Panc1 (cell line): ENCODE data around the gene ADARB2. TPM values are rescaled to one million over a fixed set of nuclear protein-coding genes. Genes with fewer than 3 reads are reported as not detected.

Experiments
- ATAC-seq: fragments of 200-7000 bp; cut with Tn5 transposase; 2 replicates; pipeline ENCODE4 v1.9.1; 2020; ENCODE audit warnings: mild to moderate bottlenecking, moderate library complexity
- BruUV-seq: library from RNA; stranded (reverse); fragments of 400-500 nt; replicated peaks from 2 replicates; lab custom pipeline; 2021; lab: Mats Ljungman, UMichigan
- CTCF ChIA-PET: fragments of 300-600 bp; sonication (Branson Sonifier 250); formaldehyde crosslinking; loops from one replicate; lab custom pipeline; 2022; ENCODE audit warnings: antibody characterized with exemption; lab: Charles Lee
- POLR2A ChIA-PET: fragments of 300-600 bp; sonication (Branson Sonifier 250); formaldehyde crosslinking; loops from one replicate; lab custom pipeline; 2022; ENCODE audit warnings: antibody characterized with exemption; lab: Charles Lee
- DNase-seq: peaks from one replicate; pipeline ENCODE4 v3.0.0-alpha.2; 2010; ENCODE audit warnings: low read depth, low spot score
- H3K27ac ChIP-seq: 2 replicates; pipeline ENCODE4 v1.5.1; 2011; ENCODE audit warnings: mild to moderate bottlenecking, low read length, inconsistent platforms
- H3K27me3 ChIP-seq: fragments of 200-500 bp; sonication (Bioruptor generic); 2 replicates; pipeline ENCODE4 v1.6.0; 2014; ENCODE audit warnings: low read length, inconsistent platforms; ENCODE audit not compliant: control insufficient read depth, insufficient read depth
- H3K36me3 ChIP-seq: fragments of 200-500 bp; sonication (Bioruptor generic); 2 replicates; pipeline ENCODE4 v1.5.1; 2014; ENCODE audit warnings: inconsistent platforms, mild to moderate bottlenecking, low read length, moderate library complexity; ENCODE audit not compliant: control insufficient read depth, insufficient read depth
- H3K4me1 ChIP-seq: 2 replicates; pipeline ENCODE4 v1.5.1; 2011; ENCODE audit warnings: inconsistent platforms, mild to moderate bottlenecking, low read length, moderate library complexity; ENCODE audit not compliant: control insufficient read depth, insufficient read depth
- H3K4me3 ChIP-seq, 2 experiments: 2 replicates each; pipeline ENCODE4 v1.5.1; 2011 to 2012; ENCODE audit warnings: low read depth in 2 of 2, low read length in 2 of 2, mild to moderate bottlenecking in 2 of 2, inconsistent platforms in 1 of 2, moderate library complexity in 1 of 2
- H3K9me3 ChIP-seq: fragments of 200-500 bp; sonication (Bioruptor generic); 2 replicates; pipeline ENCODE4 v1.5.1; 2014; ENCODE audit warnings: low read depth, mild to moderate bottlenecking, inconsistent platforms, low read length, moderate library complexity; ENCODE audit not compliant: control insufficient read depth, insufficient read depth
- CTCF ChIP-seq: fragments of 450-650 bp; IDR thresholded peaks from 2 replicates; pipeline ENCODE4 v1.5.1; 2017; ENCODE audit warnings: mild to moderate bottlenecking
- POLR2AphosphoS5 ChIP-seq: IDR thresholded peaks from 2 replicates; pipeline ENCODE4 v1.6.1; 2012; ENCODE audit warnings: mild to moderate bottlenecking, low read depth, low read length, moderate library complexity
- SIN3A ChIP-seq: IDR thresholded peaks from 2 replicates; pipeline ENCODE4 v1.6.1; 2012; ENCODE audit warnings: low read depth, mild to moderate bottlenecking, low read length, moderate library complexity, borderline replicate concordance; ENCODE audit not compliant: insufficient read depth
- TCF7L2 ChIP-seq: IDR thresholded peaks from 2 replicates; pipeline ENCODE4 v1.6.1; 2011; ENCODE audit warnings: mild to moderate bottlenecking, low read depth, low read length, inconsistent platforms
- in situ Hi-C: cut with HindIII; loops from 2 replicates; pipeline ENCODE4 v1.10.0; 2016; ENCODE audit warnings: low sequenced_read_pairs, low pct_unique_long_range_greater_than_20kb
- intact Hi-C: fragments of 100-400 bp; cut with micrococcal nuclease; formaldehyde crosslinking; loops from one replicate; pipeline ENCODE4 v1.10.0; 2022; ENCODE audit not compliant: unreplicated experiment
- total RNA-seq: library from RNA; stranded (reverse); gene quantifications from one replicate; pipeline ENCODE4 v1.2.1, GENCODE V29; 2021; ENCODE audit not compliant: unreplicated experiment
- TF ChIP-seq, protein P1 (sequence below), 2 experiments: IDR thresholded peaks; 2 replicates each; pipeline ENCODE4 v1.6.1; 2011 to 2012; ENCODE audit warnings: low read depth in 2 of 2, control low read depth in 1 of 2, low read length in 1 of 2, mild to moderate bottlenecking in 1 of 2, moderate library complexity in 1 of 2; ENCODE audit not compliant: insufficient read depth in 1 of 2

The ADARB2 gene
- total RNA-seq, 1 experiment from 2014 or later = 0.31 TPM

GRCh38 chr10:1652151-1652550, 85.2 kb downstream of the ADARB2 start:
- Histone ChIP-seq H3K27me3 (no peaks in the 10 kb centered on the region), H3K36me3 (no peaks in the 10 kb centered on the region), H3K9me3 (no peaks in the 10 kb centered on the region), H3K4me1 (no peaks in the 10 kb centered on the region), H3K4me3 (no peak overlapping the region), H3K27ac (no peak overlapping the region)
- no TSS peak for BruUV-seq
- POLR2A ChIA-PET = no interaction called here
- intact Hi-C loops = no loop called here
- TF ChIP-seq CTCF (no peak), TCF7L2 (no peak), SIN3A (no peak), POLR2AphosphoS5 (no peak)
- TF ChIP-seq, protein P1, sequence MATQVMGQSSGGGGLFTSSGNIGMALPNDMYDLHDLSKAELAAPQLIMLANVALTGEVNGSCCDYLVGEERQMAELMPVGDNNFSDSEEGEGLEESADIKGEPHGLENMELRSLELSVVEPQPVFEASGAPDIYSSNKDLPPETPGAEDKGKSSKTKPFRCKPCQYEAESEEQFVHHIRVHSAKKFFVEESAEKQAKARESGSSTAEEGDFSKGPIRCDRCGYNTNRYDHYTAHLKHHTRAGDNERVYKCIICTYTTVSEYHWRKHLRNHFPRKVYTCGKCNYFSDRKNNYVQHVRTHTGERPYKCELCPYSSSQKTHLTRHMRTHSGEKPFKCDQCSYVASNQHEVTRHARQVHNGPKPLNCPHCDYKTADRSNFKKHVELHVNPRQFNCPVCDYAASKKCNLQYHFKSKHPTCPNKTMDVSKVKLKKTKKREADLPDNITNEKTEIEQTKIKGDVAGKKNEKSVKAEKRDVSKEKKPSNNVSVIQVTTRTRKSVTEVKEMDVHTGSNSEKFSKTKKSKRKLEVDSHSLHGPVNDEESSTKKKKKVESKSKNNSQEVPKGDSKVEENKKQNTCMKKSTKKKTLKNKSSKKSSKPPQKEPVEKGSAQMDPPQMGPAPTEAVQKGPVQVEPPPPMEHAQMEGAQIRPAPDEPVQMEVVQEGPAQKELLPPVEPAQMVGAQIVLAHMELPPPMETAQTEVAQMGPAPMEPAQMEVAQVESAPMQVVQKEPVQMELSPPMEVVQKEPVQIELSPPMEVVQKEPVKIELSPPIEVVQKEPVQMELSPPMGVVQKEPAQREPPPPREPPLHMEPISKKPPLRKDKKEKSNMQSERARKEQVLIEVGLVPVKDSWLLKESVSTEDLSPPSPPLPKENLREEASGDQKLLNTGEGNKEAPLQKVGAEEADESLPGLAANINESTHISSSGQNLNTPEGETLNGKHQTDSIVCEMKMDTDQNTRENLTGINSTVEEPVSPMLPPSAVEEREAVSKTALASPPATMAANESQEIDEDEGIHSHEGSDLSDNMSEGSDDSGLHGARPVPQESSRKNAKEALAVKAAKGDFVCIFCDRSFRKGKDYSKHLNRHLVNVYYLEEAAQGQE (IDR thresholded peaks at IDR 0.05; ENCODE audit: insufficient read depth in 1 of 2, low read depth in 2 of 2, low read length in 1 of 2) = no peak
- in situ Hi-C loops = no loop called here
- ATAC-seq (no peak), DNase-seq (no peak)
- CTCF ChIA-PET = no interaction called here

DNA sequence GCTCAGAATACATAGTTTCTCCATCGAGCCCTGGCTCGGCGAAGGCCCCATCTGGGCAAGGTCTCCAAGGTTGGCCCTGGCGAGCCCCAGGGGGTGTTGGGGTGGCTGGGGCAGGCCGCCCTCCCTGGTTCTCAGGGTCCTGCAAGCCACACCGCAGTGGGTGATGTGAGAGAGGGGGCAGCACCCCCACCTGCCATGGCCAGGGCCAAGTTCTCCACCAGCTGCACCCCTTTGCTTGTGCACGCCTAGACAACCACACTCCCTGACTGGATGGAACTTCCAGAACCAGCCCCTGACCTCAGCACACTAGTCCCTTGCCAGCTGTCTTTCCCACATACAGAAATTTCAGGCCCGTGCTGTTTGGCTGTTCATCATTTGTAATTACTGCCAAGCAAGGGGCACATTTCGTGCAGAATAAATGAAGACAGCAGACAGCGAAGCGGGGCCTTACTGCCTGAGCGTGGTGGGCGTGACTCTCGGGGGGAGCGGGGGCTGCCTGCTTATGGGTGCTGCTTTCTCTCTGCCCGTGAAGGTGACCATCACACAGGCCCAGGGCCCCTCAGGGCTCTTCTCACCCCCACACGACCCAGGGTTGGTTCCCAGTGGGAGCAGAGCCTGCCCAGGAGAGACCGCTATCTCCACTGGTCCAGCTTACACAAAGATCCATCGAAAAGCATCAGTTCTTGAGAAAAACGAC, 85.9 kb downstream of the ADARB2 start:
- no peaks in the 10 kb centered on the region for H3K9me3 ChIP-seq
- in situ Hi-C loops = no loop called here

More for the DNA sequence above, 85.9 kb downstream of the ADARB2 start:
- Histone ChIP-seq H3K27ac (no peak overlapping the region), H3K36me3 (no peaks in the 10 kb centered on the region), H3K27me3 (no peaks in the 10 kb centered on the region), H3K4me1 (no peaks in the 10 kb centered on the region), H3K4me3 (no peak overlapping the region)
- TF ChIP-seq SIN3A (no peak), CTCF (no peak)
- ChIA-PET CTCF (no interaction called here), POLR2A (no interaction called here)
- intact Hi-C loops = no loop called here
- no peak for ATAC-seq
- BruUV-seq = no TSS peak
- DNase-seq = no peak
